GM12875 (cell line): Measurements from ENCODE around the gene ATAD1.

Experiments used
- H3K4me3 ChIP-seq: one replicate; pipeline ENCODE4 v1.5.1; 2011; ENCODE audit warnings: low read depth, low read length, control low read depth
- TF ChIP-seq, protein P1 (sequence below): IDR thresholded peaks from 2 replicates; pipeline ENCODE4 v1.5.1; 2011; ENCODE audit warnings: low read depth, mild to moderate bottlenecking, control low read depth, inconsistent platforms, low read length, moderate library complexity, borderline replicate concordance; ENCODE audit not compliant: insufficient read depth

The ATAD1 gene

DNA sequence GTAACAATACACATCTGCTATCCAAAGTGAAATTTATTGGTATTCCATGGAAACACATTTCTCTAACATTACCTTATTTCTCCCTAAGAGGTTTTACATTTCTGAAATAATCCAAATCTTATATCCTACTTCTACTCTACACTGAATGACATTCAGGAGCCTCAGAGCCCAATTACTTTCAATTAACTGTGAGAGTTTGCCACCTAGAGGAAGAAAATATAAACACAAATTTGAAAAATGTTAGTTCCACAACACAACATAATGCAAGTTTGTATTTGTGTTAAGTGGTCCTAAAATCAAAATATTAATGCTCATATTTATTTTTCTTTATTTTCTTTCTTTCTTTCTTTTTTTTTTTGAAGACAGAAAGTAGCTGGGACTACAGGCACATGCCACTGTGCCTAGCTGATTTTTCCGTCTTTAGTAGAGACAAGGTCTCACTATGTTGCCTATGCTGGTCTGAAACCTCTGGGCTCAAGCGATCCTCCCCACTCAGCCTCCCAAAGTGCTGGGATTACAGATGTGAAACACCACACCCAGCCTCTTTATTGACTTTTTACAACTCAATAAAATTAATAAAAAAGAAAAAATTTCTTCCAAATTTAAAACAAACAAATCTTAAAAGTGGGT is 46.0 kb downstream of the ATAD1 start:
- H3K4me3 ChIP-seq: no peak overlapping the region
- TF ChIP-seq, protein P1, sequence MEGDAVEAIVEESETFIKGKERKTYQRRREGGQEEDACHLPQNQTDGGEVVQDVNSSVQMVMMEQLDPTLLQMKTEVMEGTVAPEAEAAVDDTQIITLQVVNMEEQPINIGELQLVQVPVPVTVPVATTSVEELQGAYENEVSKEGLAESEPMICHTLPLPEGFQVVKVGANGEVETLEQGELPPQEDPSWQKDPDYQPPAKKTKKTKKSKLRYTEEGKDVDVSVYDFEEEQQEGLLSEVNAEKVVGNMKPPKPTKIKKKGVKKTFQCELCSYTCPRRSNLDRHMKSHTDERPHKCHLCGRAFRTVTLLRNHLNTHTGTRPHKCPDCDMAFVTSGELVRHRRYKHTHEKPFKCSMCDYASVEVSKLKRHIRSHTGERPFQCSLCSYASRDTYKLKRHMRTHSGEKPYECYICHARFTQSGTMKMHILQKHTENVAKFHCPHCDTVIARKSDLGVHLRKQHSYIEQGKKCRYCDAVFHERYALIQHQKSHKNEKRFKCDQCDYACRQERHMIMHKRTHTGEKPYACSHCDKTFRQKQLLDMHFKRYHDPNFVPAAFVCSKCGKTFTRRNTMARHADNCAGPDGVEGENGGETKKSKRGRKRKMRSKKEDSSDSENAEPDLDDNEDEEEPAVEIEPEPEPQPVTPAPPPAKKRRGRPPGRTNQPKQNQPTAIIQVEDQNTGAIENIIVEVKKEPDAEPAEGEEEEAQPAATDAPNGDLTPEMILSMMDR: peak; percentile 16; the same call in 1 of the 2 replicates

DNA sequence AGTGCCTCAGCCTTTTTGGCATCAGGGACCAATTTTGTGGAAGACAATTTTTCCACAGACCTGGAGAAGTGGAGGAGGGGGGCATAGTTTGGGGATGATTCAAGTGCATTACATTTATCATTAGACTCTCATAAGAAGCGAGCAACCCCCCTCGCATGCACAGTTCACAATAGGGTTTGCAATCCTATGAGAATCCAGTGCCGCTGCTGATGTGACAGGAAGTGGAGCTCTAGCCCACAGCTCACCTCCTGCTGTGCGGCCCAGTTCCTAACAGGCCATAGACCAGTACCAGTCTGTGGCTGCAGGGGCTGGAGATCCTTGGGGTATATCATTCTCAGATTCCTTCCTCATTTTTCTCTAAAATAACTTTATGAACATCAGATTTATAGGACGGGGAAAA is 50.8 kb downstream of the ATAD1 start:
- TF ChIP-seq, protein P1: no peak
- no peak overlapping the region for H3K4me3 ChIP-seq

DNA sequence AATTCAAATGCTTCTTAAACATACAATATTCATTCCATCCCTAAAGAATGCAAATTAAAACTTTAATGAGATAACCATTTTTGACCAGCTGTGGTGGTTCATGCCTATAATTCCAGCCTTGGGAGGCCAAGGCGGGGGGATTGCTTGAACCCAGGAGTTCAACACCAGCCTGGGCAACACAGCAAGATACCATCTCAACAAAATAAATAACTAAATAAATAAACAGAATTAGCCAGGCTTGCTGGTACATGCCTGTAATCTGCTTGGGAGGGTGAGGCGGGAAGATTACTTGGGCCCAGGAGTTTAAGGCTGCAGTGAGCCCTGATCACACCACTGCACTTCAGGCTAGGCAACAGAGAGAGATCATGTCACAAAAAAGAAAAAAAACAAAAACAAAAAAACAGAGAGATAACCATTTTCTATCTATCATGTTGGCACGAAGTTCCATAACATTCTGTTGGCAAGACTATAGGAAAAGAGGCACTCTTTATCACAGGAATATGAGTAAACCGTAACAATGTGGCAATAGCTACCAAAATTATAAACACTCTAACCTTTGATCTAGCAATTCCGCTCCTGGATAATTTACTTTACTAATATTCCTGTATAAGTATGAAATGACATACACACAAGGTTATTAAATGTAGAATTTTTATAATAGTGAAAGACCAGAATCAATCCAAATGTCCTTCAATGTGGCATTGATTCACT is 52.2 kb downstream of the ATAD1 start:
- no peak overlapping the region for H3K4me3 ChIP-seq
- TF ChIP-seq, protein P1: no peak

DNA sequence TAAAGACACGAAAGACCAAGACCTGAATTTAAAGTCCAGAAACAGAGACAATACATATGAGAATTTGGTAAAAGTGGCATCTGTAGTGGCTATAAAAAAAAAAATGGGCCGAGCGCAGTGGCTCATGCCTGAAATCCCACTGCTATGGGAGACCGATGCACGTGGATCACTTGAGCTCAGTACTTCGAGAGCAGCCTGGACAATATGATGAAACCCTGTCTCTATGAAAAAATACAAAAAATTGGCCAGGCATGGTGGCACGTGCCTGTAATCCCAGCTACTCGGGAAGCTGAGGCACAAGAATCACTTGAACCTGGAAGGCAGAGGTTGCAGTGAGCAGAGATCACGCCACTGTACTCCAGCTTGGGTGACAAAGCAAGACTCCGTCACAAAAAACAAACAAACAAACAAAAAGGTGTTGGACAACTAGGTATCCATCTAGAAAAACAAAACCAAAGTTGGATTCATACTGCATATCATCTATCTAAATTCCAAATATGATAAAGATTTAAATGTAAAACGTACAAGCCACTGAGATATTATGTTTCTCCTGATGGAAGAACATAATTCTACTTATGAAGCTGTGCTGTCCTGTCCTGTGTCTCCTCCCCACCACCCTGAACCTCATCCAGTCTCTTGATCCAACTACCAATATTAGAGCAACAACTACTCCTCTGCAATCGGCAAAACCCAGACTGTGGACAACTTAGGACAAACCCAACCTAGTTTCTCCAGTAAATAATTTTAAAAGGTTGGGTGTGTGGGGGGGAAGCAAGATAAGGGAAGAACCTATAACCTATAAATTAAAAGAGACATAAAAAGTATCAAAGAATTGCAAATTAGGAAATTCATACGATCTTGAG is 53.7 kb downstream of the ATAD1 start:
- no peak overlapping the region for H3K4me3 ChIP-seq
- TF ChIP-seq, protein P1: no peak

DNA sequence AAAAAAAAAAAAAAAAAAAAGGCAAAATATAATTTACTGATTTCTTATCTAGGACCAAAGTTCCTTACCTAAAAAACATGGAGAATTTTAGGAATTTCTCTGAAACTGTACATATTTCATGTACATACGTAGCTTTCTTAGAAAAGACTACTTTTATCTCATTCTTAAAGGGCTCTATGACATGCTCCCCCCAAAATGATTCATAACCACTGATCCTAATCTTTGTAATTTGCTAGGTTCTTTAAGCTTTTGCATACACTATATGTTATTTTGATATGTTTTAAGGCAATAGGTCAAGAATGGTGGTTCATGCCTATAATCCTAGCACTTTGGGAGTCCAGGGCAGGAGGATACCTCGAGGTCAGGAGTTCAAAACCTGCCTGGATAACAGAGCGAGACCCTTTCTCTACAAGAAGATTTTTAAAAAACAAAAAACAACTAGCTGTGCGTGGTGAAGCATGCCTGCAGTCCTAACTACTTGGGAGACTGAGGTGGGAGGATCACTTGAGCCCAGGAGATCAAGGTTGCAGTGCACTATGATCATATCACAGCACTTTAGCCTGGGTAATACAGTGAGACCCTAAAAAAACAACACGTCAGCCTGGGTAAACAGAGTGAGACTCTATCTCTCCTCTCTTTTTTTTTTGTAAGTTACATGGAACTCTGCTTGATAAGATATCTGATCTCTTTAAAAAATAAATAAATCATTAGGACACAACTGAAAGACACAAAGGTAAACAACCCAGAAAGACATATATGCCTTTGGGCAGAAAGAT is 54.8 kb downstream of the ATAD1 start:
- TF ChIP-seq, protein P1: no peak

DNA sequence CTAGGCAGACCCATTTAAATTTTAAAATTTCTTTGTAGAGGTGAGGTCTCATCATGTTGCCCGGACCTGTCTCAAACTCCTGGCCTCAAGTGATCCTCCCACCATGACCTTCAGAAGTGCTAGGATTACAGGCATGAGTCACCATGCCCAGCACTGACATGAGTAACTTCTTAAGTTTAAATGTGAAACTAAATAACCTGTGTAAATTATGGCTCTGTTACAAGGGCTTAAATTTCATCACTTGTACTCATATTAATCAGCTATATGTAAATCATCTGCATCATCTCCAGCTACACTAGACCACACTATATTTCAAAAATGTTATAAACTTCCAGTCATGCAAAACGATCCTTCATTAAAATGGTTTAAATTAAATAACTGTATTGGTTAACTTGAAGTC is 56.1 kb downstream of the ATAD1 start:
- TF ChIP-seq, protein P1: no peak
- H3K4me3 ChIP-seq: no peak overlapping the region

More for the DNA sequence above, 54.8 kb downstream of the ATAD1 start:
- no peak overlapping the region for H3K4me3 ChIP-seq
